ENCODE data around the gene IL4R. TPM values are rescaled to one million over a fixed set of nuclear protein-coding genes. Genes with fewer than 3 reads are reported as not detected.

IL4R gene
- total and polyA plus RNA-seq, 2 of the 13 experiments (the other 11 are each of a cell fraction or from before 2014, with no cell fraction given) = 15.9 to 49.6 TPM

DNA sequence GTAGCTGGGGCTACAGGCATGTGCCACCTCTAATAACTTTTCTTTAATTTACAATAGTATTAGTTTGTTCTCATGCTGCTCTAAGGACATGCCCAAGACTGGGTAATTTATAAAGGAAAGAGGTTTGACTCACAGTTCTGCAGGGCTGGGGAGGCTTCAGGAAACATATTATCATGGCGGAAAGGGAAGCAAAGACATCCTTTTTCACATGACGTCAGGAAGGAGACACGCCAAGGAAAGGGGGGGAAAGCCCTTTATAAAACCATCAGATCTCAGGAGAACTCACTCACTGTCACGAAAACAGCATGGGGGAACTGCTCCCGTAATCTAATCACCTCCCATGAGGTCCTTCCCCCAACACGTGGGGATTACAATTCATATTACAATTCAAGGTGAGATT, 18.3 kb downstream of the IL4R start:
- ChIA-PET POLR2A (no interaction called here), CTCF (ENCODE audit: low intra/inter-chr PET ratio, low total read pairs) (no interaction called here)
- H3K4me3 ChIP-seq (replicated peaks in 1 of 3; ENCODE audit: insufficient read depth in 1 of 3, low read depth in 2 of 3, low read length in 3 of 3) = no peak overlapping the region
- H4K20me1 ChIP-seq (ENCODE audit: insufficient read depth, low read length) = no peaks in the 10 kb centered on the region; the same call in 1 of the 2 replicates
- intact Hi-C loops (cut with micrococcal nuclease; ENCODE audit: unreplicated experiment) = no loop called here
- 96% methylated on average over 6 of the region's 6 CpGs for WGBS (ENCODE audit: low lambda C conversion rate)
- no TSS peak for BruUV-seq (replicated peaks)
- no peaks in the 10 kb centered on the region for H3K9me3 ChIP-seq (ENCODE audit: low read length)
- H3K9ac ChIP-seq (ENCODE audit: insufficient read depth, low read depth, low read length) = no peak overlapping the region
- FAIRE-seq (no peak), ATAC-seq (no peak), DNase-seq (ENCODE audit: low spot score) (no peak)
- in situ Hi-C loops (cut with HindIII; ENCODE audit: extremely low pct_ligation_motif_present, low pct_unique_long_range_greater_than_20kb) = no loop called here
- peaks cover 6% of the 10 kb centered on the region for H3K79me2 ChIP-seq (ENCODE audit: insufficient read depth, low read length)
- H2AFZ ChIP-seq (ENCODE audit: low read length) = no peak overlapping the region
- H3K4me2 ChIP-seq (ENCODE audit: low read depth, low read length) = no peak overlapping the region
- H3K27ac ChIP-seq (ENCODE audit: extremely low read length, insufficient read depth, low read length) = no peak overlapping the region
- H3K36me3 ChIP-seq (replicated peaks in 1 of 2; ENCODE audit: control insufficient read depth in 1 of 2, insufficient read depth in 2 of 2, low read length in 2 of 2) = peaks cover 16 to 28% of the 10 kb centered on the region in 2 experiments
- H3K4me1 ChIP-seq (ENCODE audit: insufficient read depth, low read length) = peaks cover 16% of the 10 kb centered on the region
- H3K27me3 ChIP-seq (ENCODE audit: control insufficient read depth in 1 of 2, insufficient read depth in 2 of 2, low read length in 2 of 2) = no peaks in the 10 kb centered on the region
- TF ChIP-seq ZNF546 (CRISPR knock-in tag; conservative IDR thresholded peaks at IDR 0.05) (no peak), ZNF263 (CRISPR knock-in tag; IDR thresholded peaks at IDR 0.05) (no peak), PBX3 (CRISPR knock-in tag; IDR thresholded peaks at IDR 0.05; ENCODE audit: borderline replicate concordance) (no peak), ZNF256 (CRISPR knock-in tag; conservative IDR thresholded peaks at IDR 0.05) (no peak), ZSCAN30 (CRISPR knock-in tag; IDR thresholded peaks at IDR 0.05) (no peak), ZNF451 (CRISPR knock-in tag; IDR thresholded peaks at IDR 0.05) (no peak), SUZ12 (IDR thresholded peaks at IDR 0.05; ENCODE audit: low read depth, low read length) (no peak), ZNF441 (CRISPR knock-in tag; IDR thresholded peaks at IDR 0.05; ENCODE audit: borderline replicate concordance) (no peak), ZNF776 (CRISPR knock-in tag; IDR thresholded peaks at IDR 0.05) (no peak), HNRNPK (IDR thresholded peaks at IDR 0.05; ENCODE audit: low read depth, low read length, poor library complexity, severe bottlenecking) (no peak), ZNF609 (CRISPR knock-in tag; IDR thresholded peaks at IDR 0.05; ENCODE audit: borderline replicate concordance) (no peak), ZNF484 (CRISPR knock-in tag; IDR thresholded peaks at IDR 0.05; ENCODE audit: borderline replicate concordance, low read depth) (no peak)
- TF ChIP-seq, protein P1, sequence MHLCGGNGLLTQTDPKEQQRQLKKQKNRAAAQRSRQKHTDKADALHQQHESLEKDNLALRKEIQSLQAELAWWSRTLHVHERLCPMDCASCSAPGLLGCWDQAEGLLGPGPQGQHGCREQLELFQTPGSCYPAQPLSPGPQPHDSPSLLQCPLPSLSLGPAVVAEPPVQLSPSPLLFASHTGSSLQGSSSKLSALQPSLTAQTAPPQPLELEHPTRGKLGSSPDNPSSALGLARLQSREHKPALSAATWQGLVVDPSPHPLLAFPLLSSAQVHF (CRISPR knock-in tag; IDR thresholded peaks at IDR 0.05) = no peak
- TF ChIP-seq, protein P2, sequence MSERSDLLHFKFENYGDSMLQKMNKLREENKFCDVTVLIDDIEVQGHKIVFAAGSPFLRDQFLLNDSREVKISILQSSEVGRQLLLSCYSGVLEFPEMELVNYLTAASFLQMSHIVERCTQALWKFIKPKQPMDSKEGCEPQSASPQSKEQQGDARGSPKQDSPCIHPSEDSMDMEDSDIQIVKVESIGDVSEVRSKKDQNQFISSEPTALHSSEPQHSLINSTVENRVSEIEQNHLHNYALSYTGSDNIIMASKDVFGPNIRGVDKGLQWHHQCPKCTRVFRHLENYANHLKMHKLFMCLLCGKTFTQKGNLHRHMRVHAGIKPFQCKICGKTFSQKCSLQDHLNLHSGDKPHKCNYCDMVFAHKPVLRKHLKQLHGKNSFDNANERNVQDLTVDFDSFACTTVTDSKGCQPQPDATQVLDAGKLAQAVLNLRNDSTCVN (CRISPR knock-in tag; IDR thresholded peaks at IDR 0.05; ENCODE audit: borderline replicate concordance) = no peak

All from HepG2 (cell line).